HG02798 (cell line): Measurements from ENCODE around the gene EPHA10.
"Not testable (repeated sequence)": the region's sequence is repeated elsewhere in the genome, so short reads cannot be mapped to it uniquely, and the experiment has no call there.

ENCODE experiments used
- ATAC-seq: cut with Tn5 transposase; IDR thresholded peaks from one replicate; pipeline ENCODE4 v1.9.1; 2021; ENCODE audit warnings: mild to moderate bottlenecking; ENCODE audit not compliant: unreplicated experiment, poor library complexity

EPHA10 gene

GRCh38 chr1:37718901-37719571 is 45.9 kb downstream of the EPHA10 start:
- ATAC-seq = no peak

GRCh38 chr1:37718181-37718900 is 46.6 kb downstream of the EPHA10 start:
- no peak for ATAC-seq

GRCh38 chr1:37717631-37718030 is 47.3 kb downstream of the EPHA10 start:
- no peak for ATAC-seq

- ATAC-seq = no peak
These were observed 48.6 kb downstream of the EPHA10 start for GRCh38 chr1:37716321-37716720.

- ATAC-seq = no peak
These were observed 50.2 kb downstream of the EPHA10 start for GRCh38 chr1:37714689-37715088.

GRCh38 chr1:37714226-37714625 is 50.7 kb downstream of the EPHA10 start:
- ATAC-seq = no peak

GRCh38 chr1:37708471-37708870 is 56.4 kb downstream of the EPHA10 start:
- ATAC-seq = no peak

GRCh38 chr1:37705399-37705798 is 59.5 kb downstream of the EPHA10 start:
- ATAC-seq = no peak

GRCh38 chr1:37704966-37705365 is 60.0 kb downstream of the EPHA10 start:
- no peak for ATAC-seq

- ATAC-seq = no peak
These were observed 61.9 kb downstream of the EPHA10 start for GRCh38 chr1:37703061-37703460.

GRCh38 chr1:37701051-37701450 is 63.9 kb downstream of the EPHA10 start:
- ATAC-seq = no peak

GRCh38 chr1:37699147-37699546 is 65.8 kb downstream of the EPHA10 start:
- ATAC-seq = no peak

GRCh38 chr1:37697737-37698136 is 67.2 kb downstream of the EPHA10 start:
- ATAC-seq = no peak

GRCh38 chr1:37697090-37697489 is 67.8 kb downstream of the EPHA10 start:
- no peak for ATAC-seq

GRCh38 chr1:37692834-37693175 is 72.1 kb downstream of the EPHA10 start:
- no peak for ATAC-seq

- peak; percentile 84 for ATAC-seq
These were observed 72.7 kb downstream of the EPHA10 start, which contains the start of gene CDCA8 for GRCh38 chr1:37692078-37692833. Gene CDCA8, plus strand, starts transcription at chr1:37692516. Its CDS starts 175 bp downstream, at chr1:37692691.

- no peak for ATAC-seq
These were observed 73.3 kb downstream of the EPHA10 start for GRCh38 chr1:37691497-37692077.

GRCh38 chr1:37688926-37689325 is 76.0 kb downstream of the EPHA10 start:
- ATAC-seq = no peak

GRCh38 chr1:37687764-37688163 is 77.2 kb downstream of the EPHA10 start:
- not testable (repeated sequence) for ATAC-seq

- no peak for ATAC-seq
These were observed 79.2 kb downstream of the EPHA10 start for GRCh38 chr1:37685722-37686121.

- not testable (repeated sequence) for ATAC-seq
These were observed 80.7 kb downstream of the EPHA10 start for GRCh38 chr1:37684182-37684581.
